ENCODE results near the gene FBXO15.

The FBXO15 gene, protein sequence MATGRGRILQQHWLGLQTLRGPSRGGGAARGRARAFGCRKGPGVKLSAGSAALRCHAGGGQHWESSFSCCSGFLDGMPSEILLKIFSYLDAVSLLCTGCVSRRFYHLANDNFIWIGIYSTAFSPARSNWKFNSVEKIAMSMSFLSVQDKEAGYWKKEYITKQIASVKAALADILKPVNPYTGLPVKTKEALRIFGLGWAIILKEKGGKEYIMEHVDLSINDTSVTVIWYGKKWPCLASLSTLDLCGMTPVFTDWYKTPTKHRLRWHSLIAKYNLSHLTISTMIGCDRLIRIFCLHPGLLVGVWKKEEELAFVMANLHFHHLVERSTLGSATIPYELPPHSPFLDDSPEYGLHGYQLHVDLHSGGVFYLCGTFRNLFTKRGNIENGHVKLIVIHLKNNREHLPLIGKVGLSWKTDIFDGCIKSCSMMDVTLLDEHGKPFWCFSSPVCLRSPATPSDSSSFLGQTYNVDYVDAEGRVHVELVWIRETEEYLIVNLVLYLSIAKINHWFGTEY

DNA sequence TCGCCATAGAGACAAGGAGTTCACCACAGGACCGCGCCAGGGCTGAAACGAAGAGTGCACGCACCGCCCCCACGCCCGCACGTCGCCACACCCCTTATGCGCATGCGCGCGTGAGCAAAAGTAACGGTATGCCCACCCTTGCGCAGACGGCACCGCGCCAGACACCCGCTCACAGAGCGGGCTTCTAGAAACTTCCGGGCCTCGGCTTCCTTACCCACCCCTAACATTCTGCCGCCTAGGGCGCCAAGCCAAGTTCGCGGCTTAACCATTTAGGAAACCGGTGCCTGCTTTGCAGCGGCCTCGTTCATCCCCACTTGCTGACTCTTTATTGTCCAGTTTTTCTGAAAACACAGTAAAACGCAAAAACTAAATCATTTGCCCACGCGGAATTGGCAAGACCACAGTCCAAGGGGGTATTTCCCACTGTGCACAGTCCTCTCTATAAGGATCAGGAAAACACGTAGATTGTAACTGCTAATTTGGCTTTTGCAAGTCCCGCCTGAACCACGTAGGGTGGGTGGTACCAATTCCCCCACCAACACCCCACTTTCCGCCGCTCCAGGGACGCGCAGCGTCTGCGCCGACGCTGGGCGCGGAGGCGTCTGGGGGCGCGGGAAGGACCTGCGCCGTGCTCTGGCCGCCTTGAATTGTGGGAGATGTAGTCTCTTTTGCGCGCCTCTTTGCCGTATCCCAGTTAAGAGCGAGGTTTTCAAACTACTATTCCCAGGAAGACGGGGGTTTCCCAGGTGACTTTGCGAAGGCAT, at the start of gene FBXO15, which contains the start of gene TIMM21:
Gene FBXO15, minus strand, starts transcription at position 56 of the 764 bp plus-strand sequence. Its CDS starts 49 bp downstream, at position 7.
Gene TIMM21, plus strand, starts transcription at position 745 of the 764 bp plus-strand sequence. CDS start 286 bp downstream, outside the sequence.
- DNase-seq: peak; percentile 87

DNA sequence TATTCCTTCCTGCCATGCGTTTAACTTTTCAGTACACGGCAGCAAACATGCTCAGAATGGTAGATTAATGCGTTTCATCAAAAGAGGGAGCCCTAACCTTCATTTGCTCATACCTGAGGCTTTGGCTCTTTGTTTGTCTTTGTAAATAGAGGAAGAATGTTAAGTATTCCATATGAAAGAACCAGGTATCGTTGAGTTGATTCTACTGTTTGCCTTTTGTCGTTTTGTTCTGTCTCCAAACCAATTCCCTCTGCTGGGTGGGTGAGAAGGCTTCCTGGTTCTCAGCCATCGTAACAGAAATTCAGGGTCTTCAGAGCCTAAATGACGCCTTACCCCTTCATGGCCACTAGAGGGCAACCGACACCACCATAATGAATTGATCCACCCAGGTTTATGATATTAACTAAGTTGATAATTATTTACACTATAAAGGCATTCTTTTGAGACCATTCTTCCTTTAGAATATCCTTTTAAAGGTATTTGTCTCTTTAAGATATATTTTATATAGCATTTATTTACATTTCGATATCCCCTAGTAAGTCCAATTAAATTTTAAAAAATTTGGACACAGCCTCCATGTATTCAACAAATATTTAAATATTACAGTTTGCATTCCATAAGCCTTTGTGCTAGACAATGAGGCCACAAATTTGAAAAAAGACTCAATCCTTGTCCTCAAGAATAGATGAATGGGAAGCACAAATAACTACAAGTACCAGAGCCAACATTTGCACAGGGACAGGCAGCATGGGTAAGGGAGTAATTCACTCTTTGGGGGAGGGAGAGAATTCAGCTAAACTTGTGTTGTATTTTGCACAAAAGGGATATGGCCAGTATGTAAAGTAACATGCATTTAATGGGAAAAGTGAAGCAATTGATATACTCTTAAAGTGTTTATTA, 48.8 kb upstream of the FBXO15 start:
- no peak for DNase-seq

DNA sequence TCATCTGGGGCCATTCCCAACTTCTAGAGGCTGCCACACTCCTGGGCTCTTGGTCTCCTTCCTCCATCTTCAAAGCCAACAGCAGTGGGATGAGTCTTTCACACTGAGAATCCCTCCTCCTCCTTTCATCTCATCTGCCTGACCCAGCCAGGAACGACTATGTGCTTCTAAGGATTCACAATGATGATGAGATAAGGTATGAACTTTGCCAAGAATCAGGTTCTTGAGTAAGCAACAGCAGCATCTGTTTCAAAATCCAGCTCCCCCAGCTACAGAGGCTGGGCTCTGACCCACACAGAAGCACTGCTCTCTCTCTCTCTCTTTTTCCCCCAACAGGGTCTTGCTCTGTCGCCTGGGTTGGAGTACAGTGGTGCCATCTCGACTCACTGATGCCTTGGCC, 47.1 kb upstream of the FBXO15 start:
- DNase-seq: no peak

DNA sequence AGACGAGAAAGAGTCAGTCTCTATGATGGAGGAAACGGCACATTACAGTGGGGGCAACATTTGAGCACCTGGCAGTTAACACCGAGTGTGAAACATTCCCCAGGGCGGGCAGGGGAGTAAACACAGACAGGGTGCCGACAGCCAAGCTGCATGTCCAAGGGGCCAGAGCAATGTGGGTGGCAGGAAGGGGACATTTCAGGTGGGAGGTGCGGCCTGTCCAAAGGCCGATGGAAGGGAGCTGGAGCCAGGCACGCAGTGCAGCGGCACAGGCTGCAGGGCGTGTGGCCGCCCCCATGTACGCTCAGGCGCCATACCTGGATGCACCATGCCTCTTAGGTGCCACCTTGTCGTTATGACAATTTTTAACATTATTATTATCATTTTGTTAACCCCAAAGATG, 43.9 kb upstream of the FBXO15 start:
- no peak for DNase-seq

DNA sequence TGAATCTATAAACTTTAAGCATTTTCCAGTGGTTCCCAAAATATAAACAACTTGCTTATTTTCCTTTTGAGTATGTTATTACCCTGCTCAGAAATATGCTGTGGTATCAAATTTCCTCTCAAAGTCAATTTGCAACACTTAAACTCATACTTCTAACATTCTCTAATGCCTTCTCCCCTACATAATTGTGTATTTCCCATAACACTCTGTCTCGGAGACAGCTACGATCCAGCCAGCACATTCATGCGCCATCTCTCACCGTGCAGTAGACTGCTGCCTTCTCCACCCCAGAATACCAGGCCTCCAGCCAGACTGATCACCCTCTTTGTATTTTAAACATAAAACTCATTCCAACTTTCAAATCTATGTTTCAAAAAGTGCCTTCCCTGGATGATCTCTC, 42.5 kb upstream of the FBXO15 start:
- DNase-seq: no peak

DNA sequence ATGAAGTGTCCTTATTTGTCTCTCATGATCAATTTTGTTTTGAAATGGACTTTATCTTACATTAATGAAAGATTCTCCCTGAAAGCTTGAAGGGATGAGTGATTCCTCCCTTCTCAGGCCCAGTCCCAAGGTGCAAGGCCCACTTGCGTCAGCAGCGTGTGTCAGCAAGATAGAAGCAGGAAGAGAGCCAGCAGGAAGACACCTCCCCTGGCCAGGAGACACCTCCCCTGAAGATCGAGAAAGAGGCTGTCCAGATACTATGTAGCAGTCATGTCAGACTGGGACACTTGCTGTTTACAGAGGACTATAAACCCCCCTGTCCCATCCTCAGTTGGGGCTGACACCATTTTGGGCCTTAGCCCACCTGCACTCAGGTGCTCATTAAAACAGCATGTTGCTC, 39.0 kb upstream of the FBXO15 start:
- no peak for DNase-seq

DNA sequence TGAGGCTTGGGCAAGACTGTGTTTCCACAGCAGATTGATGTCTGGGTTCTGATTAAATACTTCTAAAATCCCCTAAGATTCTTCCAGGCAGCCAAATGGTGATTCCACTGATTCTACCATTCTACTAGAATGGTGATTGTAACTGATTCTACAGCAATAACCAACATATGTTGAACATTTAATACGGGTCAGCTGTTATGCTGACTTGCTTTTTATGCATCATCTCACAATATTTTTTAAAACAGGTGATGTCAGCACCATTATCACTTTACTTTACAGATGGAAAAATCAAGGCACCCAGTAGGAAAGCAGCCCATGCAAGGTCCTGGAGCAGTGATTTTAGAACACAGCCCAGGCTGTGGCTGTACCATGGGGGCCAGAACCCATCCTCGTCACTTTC, 38.2 kb upstream of the FBXO15 start:
- DNase-seq: no peak

DNA sequence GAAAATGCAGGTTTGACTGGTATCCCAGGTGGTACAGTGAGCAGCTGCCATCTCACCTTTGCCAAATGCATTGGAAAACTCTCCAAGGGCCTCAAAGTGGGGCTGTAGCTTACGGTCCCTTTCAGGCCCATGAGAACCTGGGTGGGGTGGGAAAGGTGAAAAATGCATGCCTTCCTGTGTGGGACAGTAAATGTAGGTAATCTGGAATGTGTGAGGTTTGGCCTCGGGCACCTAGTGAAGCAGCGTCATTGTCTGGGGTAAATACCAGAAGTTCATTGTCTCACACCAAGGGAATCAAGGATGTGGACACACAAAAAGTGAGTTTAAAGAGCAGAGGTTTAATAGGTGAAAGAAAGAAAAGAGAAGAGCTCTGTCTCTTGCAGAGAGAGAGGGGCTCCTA, 37.2 kb upstream of the FBXO15 start:
- DNase-seq: no peak

DNA sequence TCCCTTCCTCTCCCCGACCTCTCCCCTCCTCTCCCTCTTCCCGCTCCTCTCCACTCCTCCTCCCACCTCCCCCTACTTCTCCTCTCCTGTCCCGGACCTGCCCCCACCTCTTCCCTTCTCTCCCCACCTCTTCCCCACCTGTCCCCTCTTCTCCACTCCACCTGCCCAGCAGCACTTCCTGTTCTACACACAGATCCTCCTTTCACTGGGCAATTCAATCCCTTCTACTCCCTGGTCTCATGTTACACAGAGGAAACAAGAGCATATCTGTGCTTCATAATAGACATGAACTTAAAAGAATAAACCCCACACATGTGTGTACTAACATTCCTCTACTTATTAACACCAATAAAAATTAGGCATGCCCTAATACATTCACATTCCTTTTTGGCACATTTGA, 35.5 kb upstream of the FBXO15 start:
- no peak for DNase-seq

DNA sequence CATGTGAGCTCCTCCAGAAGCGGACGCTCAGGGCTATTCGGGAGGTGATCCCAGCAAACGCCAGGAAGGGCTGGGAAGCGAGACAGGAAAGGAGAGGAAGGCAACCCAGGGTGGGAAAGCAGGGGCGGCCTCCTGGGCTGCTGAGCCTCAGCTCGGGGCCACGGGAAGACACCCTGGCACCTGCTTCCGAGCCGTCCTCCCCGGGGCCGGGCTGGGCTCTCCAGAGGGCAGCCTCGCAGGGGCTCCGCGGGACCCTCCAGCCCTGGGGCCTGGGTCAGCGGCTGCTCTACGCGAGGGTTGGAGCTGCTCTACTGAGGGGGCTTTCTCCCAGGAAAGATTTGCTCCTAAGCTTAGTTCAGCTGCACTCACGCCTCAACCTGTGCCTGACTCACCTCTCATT, 34.7 kb upstream of the FBXO15 start:
- DNase-seq: no peak

DNA sequence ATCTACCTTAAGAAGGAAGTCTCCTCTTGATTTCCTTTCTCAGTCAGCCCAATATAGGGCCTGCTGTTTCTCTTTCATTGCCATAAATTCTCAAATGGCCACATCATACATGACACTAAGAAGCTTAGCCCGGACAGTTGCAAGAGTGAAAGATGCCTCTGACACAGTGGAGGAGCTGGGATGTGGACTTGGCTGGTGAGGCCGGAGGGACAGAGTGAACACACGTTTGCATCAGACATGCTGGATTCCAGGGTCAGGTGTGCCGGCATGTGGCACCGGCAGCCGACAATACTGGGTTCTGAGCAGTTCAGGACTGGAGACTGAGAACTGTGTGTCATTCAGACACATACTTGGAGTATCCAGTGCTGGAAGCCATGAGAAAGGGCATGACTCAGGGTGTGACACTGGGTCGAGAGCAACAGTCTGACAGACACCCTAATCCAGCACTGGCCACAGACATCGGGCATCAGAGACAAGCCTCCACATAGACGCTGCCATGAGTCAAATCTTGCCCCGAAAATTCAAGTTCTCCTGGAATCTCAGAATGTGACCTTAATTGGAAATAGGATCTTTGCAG, 32.1 kb upstream of the FBXO15 start:
- no peak for DNase-seq

DNA sequence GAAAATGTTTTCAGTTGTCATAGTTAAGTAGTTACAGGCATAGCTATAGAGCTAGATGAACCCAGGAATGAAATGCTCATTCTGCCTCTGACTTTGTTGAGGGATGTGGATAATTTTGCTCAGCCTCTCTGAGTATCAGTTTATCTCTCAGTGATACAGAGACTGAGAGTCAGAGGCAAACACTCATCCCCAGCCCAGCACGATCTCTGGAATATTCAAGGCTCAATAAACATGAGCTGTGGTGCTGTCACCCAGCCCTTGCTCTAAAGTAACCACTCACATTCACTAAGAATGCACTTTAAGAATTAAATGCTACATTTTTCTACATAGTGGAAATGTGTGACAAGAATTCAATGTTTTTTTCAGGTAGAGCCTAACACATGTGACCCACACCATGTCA, 31.2 kb upstream of the FBXO15 start:
- DNase-seq: no peak

DNA sequence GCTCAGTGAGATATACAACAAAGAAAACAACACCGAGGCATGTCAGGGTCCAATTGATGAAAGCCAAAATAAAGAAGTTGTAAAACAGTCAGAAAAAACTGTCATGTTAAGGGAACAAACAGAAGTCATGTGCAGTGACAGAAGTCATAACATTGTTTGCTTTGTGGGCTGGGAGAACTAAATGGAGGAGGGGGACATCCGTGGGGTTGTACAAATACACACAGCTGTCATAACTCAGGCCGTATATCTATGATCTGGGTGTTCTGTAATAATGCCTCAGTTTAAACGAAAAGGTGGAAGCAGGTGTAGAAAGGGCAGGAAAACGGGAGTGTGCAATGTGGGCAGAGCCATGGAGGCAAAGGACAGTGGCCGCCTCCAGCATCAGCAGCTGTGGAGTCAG, 28.0 kb upstream of the FBXO15 start:
- DNase-seq: no peak

DNA sequence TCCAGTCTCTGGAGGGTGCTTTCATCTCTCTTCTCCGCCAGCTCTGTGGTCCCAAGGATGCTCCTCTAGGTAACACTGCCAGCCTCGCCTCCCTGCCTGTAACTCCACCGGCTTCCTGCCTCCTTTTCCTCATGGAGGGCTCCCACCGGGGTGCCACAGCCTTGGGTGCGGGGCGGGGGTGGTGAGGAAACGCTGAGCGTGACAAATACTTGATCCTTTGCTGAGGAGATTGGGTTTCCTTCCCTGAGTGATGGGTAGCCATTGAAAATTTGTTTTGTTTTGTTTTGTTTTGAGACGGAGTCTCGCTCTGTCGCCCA, 25.8 kb upstream of the FBXO15 start:
- DNase-seq: no peak

DNA sequence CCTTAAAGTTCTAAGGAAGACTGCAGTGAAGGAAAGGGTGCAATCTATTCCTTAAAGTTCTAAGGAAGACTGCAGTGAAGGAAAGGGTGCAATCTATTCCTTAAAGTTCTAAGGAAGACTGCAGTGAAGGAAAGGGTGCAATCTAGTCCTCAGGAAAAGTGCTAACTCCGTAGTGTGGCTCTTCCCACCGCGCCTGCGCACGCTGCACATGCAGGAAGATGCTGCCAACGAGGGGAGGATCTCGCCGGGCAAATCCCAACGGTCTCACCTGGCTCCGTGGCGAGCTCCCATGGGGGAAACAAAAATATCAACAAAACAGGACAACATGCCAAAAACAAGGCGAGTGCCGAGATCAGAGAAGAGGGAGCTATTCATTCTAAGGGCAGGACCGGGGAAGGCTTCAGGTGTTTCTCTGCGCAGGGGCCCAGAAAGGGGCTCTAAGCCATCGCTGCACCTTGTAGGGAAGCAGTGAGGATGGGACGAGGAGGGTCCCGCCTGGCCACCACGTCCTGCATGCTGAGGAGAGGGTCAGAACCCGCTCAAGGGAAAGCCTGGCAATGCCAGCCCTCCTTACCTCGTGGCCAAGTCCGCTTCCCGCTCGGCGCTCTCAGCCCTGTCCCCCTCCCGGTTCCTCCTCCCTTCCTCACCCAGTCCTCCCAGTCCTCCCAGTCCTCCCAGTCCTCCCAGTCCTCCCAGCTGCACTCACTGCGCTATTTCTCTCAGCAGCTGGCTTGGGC, 25.2 kb upstream of the FBXO15 start:
- DNase-seq: no peak

DNA sequence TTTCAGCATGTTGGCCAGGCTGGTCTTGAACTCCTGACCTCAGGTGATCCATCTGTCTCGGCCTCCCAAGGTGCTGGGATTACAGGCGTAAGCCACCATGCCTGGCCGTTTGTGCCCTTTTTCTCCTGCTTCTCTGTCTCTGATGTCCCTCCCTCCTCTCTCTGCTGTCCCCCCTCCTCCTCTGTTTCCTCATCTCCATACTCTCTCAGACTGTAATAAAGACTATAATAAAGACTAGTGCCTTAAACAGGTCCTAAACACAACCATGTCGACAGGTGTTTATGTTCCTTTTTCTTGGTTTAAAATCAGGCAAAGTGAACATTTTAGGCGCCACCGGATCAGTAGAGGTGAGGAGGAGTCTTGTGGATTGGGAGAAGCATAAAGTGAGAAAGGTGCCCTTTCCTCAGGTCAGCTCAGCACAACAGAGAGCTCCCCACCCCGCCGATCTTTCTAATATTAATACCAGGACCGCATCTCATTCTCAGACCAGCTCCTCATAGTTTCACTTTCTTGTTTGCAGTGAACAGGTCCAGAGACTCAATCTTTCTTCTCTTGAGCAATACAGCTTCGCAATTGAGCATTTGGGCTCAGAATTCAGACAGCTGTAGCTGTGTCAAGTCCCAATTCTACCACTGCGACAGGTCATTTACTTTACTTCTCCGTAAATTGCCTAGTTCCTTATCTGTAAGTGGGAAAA, 24.4 kb upstream of the FBXO15 start:
- no peak for DNase-seq

DNA sequence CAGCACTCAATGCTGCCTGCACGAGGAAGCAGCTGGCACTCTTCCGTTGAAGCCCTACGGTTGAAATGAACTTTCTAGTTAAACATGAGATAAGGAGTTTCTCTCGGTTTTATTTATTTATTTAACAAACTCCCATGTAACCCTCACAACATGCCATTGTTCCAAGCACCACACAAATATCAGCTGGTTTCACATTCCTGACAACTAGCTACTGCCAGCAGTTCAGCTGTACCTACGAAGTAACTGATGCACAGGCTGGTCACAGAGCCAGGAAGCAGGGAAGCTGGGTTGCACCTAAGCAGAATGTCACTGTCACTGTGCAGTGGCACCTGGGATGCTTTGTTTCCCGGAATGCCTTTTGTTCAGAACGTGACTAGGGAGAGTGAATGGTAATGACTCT, 18.8 kb upstream of the FBXO15 start:
- DNase-seq: no peak

DNA sequence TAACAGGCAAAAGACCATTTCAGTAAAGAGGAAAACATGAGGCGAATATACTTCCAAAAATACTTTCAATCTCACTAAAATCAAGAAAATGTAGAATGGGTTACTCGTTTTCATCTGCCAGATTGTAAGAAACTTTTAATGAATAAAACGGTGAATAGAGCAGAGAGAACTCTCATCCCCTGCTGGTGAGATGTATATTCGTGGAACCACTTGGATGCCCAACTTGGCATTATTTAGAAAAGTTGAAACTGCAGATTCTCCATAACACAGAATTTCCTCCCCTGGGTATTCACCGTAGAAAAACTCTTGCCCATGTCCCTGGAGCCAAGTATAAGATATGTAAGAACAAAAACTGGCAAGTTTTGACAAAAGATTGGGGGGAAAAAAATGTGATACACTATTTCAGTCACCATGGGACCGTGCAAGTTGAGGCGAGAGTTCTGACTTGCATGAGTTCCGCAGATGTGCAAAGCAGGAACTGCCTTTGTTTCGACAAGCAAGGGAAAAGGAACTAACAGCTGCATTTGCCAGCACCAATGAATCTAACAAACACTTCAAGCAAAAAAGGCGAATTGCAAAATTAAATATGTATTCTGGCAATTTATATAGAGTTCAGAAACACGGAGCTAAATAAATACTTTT, 15.5 kb upstream of the FBXO15 start:
- DNase-seq: no peak

DNA sequence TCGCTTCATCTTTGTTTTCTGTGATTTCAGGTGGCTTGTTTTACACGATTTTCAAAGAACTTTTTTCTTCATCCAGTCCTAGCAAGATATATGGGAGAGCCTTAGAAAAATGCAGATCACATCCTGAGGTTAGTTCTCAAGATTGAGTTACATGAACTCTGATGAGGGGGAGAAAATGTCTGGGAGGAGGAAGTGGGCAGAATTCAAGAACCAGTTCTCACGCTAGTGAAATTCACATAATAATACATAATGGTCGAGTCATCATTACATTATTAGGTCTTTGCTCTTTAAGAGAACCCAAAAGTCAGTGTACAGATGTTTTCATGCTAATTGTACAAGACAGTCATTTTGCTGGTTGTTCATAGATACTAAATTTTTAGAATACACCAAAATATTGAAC, 7.6 kb upstream of the FBXO15 start:
- DNase-seq: no peak

DNA sequence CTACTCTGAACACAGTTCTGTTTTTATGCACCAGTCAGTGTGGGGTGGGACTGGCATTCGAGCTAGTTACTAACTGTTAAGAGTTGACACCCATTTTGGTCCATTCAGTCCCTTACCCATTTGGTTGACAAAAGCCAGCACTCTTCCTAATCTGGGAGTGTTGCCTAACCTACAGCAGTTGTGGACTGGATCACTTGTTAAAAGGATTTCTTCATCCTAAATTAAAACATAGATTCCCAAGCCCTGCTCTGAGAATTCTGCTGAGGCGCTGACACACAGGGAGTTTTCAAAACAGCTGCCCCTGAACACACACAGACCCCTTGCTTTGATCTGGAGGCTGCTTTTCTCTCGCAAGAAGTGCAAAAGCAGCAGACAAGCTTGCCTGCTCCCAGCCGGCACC, 7.1 kb upstream of the FBXO15 start:
- DNase-seq: no peak

DNA sequence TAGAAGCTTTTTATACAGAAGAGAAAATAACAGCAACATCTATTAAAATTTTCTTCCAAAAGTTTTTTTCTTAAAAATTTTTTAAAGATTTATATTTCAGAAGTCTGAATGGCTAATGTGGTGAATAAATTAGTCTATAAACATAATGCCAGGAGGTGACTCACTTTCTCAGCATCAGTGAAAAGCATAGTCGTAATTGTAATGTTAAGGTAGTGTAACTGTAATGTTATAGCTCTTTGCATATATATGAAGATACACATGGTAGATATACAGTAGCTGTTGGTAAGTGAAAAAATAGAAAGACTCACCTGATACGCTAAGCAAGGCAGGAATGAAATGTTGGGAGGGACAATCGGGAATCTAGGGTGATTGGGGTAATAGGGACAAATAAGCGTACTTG, 6.2 kb upstream of the FBXO15 start:
- DNase-seq: no peak
